ENCODE data around the gene RNF223. TPM values are rescaled to one million over a fixed set of nuclear protein-coding genes. Genes with fewer than 3 reads are reported as not detected.

Gene RNF223
- total RNA-seq, 1 experiment from 2014 or later, result 6.3 TPM

DNA sequence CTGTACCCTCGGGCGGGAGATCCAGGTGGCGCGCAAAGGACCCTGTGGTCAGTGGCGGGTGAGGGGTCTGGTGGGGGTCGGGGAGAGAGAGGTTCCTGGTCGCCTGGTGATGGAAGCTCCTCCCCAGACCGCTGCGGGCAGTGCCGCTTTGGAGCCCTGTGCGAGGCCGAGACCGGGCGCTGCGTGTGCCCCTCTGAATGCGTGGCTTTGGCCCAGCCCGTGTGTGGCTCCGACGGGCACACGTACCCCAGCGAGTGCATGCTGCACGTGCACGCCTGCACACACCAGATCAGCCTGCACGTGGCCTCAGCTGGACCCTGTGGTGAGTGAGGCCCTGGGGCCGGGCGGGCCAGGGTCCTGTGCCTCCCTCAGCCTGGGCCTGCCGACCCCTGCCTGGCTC, 30.7 kb downstream of the RNF223 start:
- no peak for DNase-seq (ENCODE audit: low read depth, low spot score)
- Histone ChIP-seq H3K79me2 (ENCODE audit: insufficient read depth, low read length) (peaks cover 26% of the 10 kb centered on the region; the same call in 1 of the 2 replicates), H3K4me3 (replicated peaks in 1 of 2; ENCODE audit: low read depth in 1 of 2, low read length in 2 of 2) (no peak overlapping the region), H3K9me2 (ENCODE audit: insufficient read depth) (no peaks in the 10 kb centered on the region), H3K4me2 (ENCODE audit: low read length) (no peak overlapping the region), H4K20me1 (ENCODE audit: insufficient read depth) (no peaks in the 10 kb centered on the region), H3K9me3 (ENCODE audit: control insufficient read depth in 1 of 2, insufficient read depth in 1 of 2, low read depth in 1 of 2, low read length in 2 of 2) (no peaks in the 10 kb centered on the region), H3K27me3 (ENCODE audit: insufficient read depth, low read length) (no peaks in the 10 kb centered on the region), H2AFZ (ENCODE audit: low read depth, low read length, poor library complexity, severe bottlenecking) (no peak overlapping the region), H3K36me3 (ENCODE audit: control insufficient read depth in 1 of 2, insufficient read depth in 2 of 2, low read length in 2 of 2) (peaks cover 19 to 37% of the 10 kb centered on the region in 2 experiments; a peak in 3 of 4 replicates), H3K9ac (ENCODE audit: low read length) (no peak overlapping the region), H3K4me1 (ENCODE audit: control insufficient read depth in 1 of 2, insufficient read depth in 2 of 2, low read length in 2 of 2) (peaks cover 7 to 18% of the 10 kb centered on the region in 2 experiments; a peak in 3 of 4 replicates), H3K27ac (ENCODE audit: low read depth, low read length) (no peak overlapping the region)
- CTCF ChIA-PET, result no interaction called here
- no peak for TF ChIP-seq YY1 (IDR thresholded peaks at IDR 0.05; ENCODE audit: extremely low read depth, insufficient replicate concordance, low read depth, low read length)
- no peak for TF ChIP-seq EGR1 (IDR thresholded peaks at IDR 0.05; ENCODE audit: low read depth)
- no peak for TF ChIP-seq EZH2phosphoT487 (IDR thresholded peaks at IDR 0.05; ENCODE audit: borderline replicate concordance)
- TF ChIP-seq, protein P1, sequence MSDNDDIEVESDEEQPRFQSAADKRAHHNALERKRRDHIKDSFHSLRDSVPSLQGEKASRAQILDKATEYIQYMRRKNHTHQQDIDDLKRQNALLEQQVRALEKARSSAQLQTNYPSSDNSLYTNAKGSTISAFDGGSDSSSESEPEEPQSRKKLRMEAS (IDR thresholded peaks at IDR 0.05), result no peak
- TF ChIP-seq CEBPB (IDR thresholded peaks at IDR 0.05; ENCODE audit: low read depth), result no peak
- TF ChIP-seq SP1 (IDR thresholded peaks at IDR 0.05; ENCODE audit: low read depth), result no peak
- no peak for TF ChIP-seq ZFX (IDR thresholded peaks at IDR 0.05)
- TF ChIP-seq SIN3A (IDR thresholded peaks at IDR 0.05; ENCODE audit: low read depth), result no peak
- TF ChIP-seq, protein P2, sequence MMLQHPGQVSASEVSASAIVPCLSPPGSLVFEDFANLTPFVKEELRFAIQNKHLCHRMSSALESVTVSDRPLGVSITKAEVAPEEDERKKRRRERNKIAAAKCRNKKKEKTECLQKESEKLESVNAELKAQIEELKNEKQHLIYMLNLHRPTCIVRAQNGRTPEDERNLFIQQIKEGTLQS (IDR thresholded peaks at IDR 0.05), result no peak
- TF ChIP-seq FOSL1 (IDR thresholded peaks at IDR 0.05; ENCODE audit: low read depth), result no peak
- TF ChIP-seq, protein P3, sequence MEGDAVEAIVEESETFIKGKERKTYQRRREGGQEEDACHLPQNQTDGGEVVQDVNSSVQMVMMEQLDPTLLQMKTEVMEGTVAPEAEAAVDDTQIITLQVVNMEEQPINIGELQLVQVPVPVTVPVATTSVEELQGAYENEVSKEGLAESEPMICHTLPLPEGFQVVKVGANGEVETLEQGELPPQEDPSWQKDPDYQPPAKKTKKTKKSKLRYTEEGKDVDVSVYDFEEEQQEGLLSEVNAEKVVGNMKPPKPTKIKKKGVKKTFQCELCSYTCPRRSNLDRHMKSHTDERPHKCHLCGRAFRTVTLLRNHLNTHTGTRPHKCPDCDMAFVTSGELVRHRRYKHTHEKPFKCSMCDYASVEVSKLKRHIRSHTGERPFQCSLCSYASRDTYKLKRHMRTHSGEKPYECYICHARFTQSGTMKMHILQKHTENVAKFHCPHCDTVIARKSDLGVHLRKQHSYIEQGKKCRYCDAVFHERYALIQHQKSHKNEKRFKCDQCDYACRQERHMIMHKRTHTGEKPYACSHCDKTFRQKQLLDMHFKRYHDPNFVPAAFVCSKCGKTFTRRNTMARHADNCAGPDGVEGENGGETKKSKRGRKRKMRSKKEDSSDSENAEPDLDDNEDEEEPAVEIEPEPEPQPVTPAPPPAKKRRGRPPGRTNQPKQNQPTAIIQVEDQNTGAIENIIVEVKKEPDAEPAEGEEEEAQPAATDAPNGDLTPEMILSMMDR (IDR thresholded peaks at IDR 0.05 in 2 of 3, conservative IDR thresholded peaks at IDR 0.05 in 1 of 3; ENCODE audit: borderline replicate concordance in 1 of 3, insufficient read depth in 1 of 3, low read depth in 2 of 3, low read length in 2 of 3), result no peak
- no peak for TF ChIP-seq RAD21 (IDR thresholded peaks at IDR 0.05; ENCODE audit: low read depth)
- TF ChIP-seq TCF7L2 (IDR thresholded peaks at IDR 0.05; ENCODE audit: borderline replicate concordance, extremely low read depth, insufficient read depth, insufficient read length), result no peak
- TF ChIP-seq EZH2 (IDR thresholded peaks at IDR 0.05), result no peak
- no peak for TF ChIP-seq CBX3 (IDR thresholded peaks at IDR 0.05; ENCODE audit: low read depth)
- no peak for TF ChIP-seq POLR2AphosphoS5 (IDR thresholded peaks at IDR 0.05; ENCODE audit: low read depth, low read length)
- TF ChIP-seq ZNF274 (IDR thresholded peaks at IDR 0.05; ENCODE audit: low read depth, low read length), result no peak
- no peak for TF ChIP-seq SRF (IDR thresholded peaks at IDR 0.05; ENCODE audit: low read depth)
- no peak for TF ChIP-seq ELF1 (IDR thresholded peaks at IDR 0.05; ENCODE audit: borderline replicate concordance, low read depth)
- no peak for TF ChIP-seq POLR2A (IDR thresholded peaks at IDR 0.05; ENCODE audit: borderline replicate concordance, extremely low read depth, insufficient read depth, insufficient read length)
- BruUV-seq (replicated peaks), result no TSS peak
- intact Hi-C loops (cut with micrococcal nuclease), result no loop called here
- RAD21 ChIA-PET (ENCODE audit: low non-redundant PET in 1 of 2, low total read pairs in 2 of 2, uncharacterized antibody in 2 of 2, unreplicated experiment in 2 of 2), result no interaction called here
- POLR2A ChIA-PET, result no interaction called here
- ATAC-seq, result no peak
